Karpas-422 (cell line): ENCODE measurements around the gene PDLIM3. TPM values are rescaled to one million over a fixed set of nuclear protein-coding genes. Genes with fewer than 3 reads are reported as not detected.
"Not testable (repeated sequence)": the region's sequence is repeated elsewhere in the genome, so short reads cannot be mapped to it uniquely, and the experiment has no call there.

ENCODE experiments used
- DNase-seq: peaks from one replicate; pipeline ENCODE4 v3.0.0-alpha.2; 2015
- H2AFZ ChIP-seq: fragments of 200-600 bp; sonication (generic); 2 replicates; pipeline ENCODE4 v1.6.1; 2014; ENCODE audit warnings: antibody characterized with exemption, low read length, mixed read lengths
- H3K27ac ChIP-seq: fragments of 200-600 bp; sonication (generic); 2 replicates; pipeline ENCODE4 v1.5.1; 2014; ENCODE audit warnings: mild to moderate bottlenecking, low read length, moderate library complexity
- H3K27me3 ChIP-seq: fragments of 200-600 bp; sonication (generic); 2 replicates; pipeline ENCODE4 v1.6.1; 2014; ENCODE audit warnings: low read length, mixed read lengths
- H3K36me3 ChIP-seq: fragments of 200-600 bp; sonication (generic); 2 replicates; pipeline ENCODE4 v1.6.1; 2014; ENCODE audit warnings: low read length, mixed read lengths; ENCODE audit not compliant: insufficient read depth
- H3K4me1 ChIP-seq: fragments of 200-600 bp; sonication (generic); 2 replicates; pipeline ENCODE4 v1.6.1; 2014; ENCODE audit warnings: mild to moderate bottlenecking, low read length, mixed read lengths
- H3K4me2 ChIP-seq: fragments of 200-600 bp; sonication (generic); 2 replicates; pipeline ENCODE4 v1.6.1; 2014; ENCODE audit warnings: low read length, low read depth, mild to moderate bottlenecking; ENCODE audit not compliant: poor library complexity, severe bottlenecking
- H3K4me3 ChIP-seq: fragments of 200-600 bp; sonication (generic); 2 replicates; pipeline ENCODE4 v1.5.1; 2014; ENCODE audit warnings: mild to moderate bottlenecking, antibody characterized with exemption, low read length, mixed read lengths
- H3K79me2 ChIP-seq: fragments of 200-600 bp; sonication (generic); 2 replicates; pipeline ENCODE4 v1.6.1; 2014; ENCODE audit warnings: mild to moderate bottlenecking, low read length, mixed read lengths
- H3K9ac ChIP-seq: fragments of 200-600 bp; sonication (generic); 2 replicates; pipeline ENCODE4 v1.6.0; 2014; ENCODE audit warnings: low read length
- H3K9me2 ChIP-seq: fragments of 200-600 bp; sonication (generic), shearing (Covaris generic); replicated peaks from 2 replicates; pipeline ENCODE4 v1.6.0; 2014; ENCODE audit warnings: mild to moderate bottlenecking, low read length, moderate library complexity; ENCODE audit not compliant: insufficient read depth
- H3K9me3 ChIP-seq: fragments of 300-700, 200-600 bp; sonication (generic); 2 replicates; pipeline ENCODE4 v1.6.1; 2014; ENCODE audit warnings: low read length, mixed read lengths
- H4K20me1 ChIP-seq: fragments of 200-600 bp; sonication (generic); 2 replicates; pipeline ENCODE4 v1.6.1; 2014; ENCODE audit warnings: mild to moderate bottlenecking, antibody characterized with exemption, low read length, low read depth; ENCODE audit not compliant: insufficient read depth
- total RNA-seq: library from RNA; depleted of rRNA; stranded (reverse); fragments of >200 nt; shearing (Covaris generic); gene quantifications from 2 replicates; pipeline ENCODE4 v1.2.3, GENCODE V29; 2014; ENCODE audit warnings: low replicate concordance

The PDLIM3 gene
- total RNA-seq, 1 experiment from 2014 or later, result not detected

GRCh38 chr4:185560316-185560715, 25.0 kb upstream of the PDLIM3 start:
- no peaks in the 10 kb centered on the region for H4K20me1 ChIP-seq
- no peak overlapping the region for H3K4me3 ChIP-seq
- no peak overlapping the region for H2AFZ ChIP-seq
- no peaks in the 10 kb centered on the region for H3K36me3 ChIP-seq
- no peaks in the 10 kb centered on the region for H3K9me3 ChIP-seq
- no peaks in the 10 kb centered on the region for H3K27me3 ChIP-seq
- H3K4me1 ChIP-seq, result no peaks in the 10 kb centered on the region
- H3K4me2 ChIP-seq, result no peak overlapping the region
- no peak for DNase-seq
- H3K9me2 ChIP-seq, result no peaks in the 10 kb centered on the region
- H3K27ac ChIP-seq, result no peak overlapping the region
- H3K79me2 ChIP-seq, result no peaks in the 10 kb centered on the region
- no peak overlapping the region for H3K9ac ChIP-seq

DNA sequence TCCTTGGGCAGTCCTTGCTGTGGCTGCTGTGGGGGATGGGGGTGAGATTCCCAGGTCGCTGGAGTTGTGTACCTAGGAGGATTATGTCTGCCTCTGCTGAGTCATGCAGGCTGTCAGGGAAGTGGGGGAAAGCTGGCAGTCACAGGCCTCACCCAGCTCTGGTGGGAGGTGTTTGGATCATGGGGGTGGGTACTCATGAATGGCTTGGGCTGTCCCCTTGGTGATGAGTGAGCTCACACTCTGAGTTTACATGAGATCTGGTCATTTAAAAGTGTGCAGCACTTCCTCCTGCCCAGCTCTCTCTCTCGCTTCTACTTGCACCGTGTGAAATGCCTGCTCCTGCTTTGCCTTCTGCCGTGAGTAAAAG, 24.6 kb upstream of the PDLIM3 start:
- no peak overlapping the region for H3K27ac ChIP-seq
- no peak overlapping the region for H3K4me2 ChIP-seq
- no peaks in the 10 kb centered on the region for H3K4me1 ChIP-seq
- H3K9ac ChIP-seq, result no peak overlapping the region
- no peaks in the 10 kb centered on the region for H3K9me3 ChIP-seq
- no peak for DNase-seq
- H3K27me3 ChIP-seq, result no peaks in the 10 kb centered on the region
- H3K9me2 ChIP-seq, result no peaks in the 10 kb centered on the region
- no peak overlapping the region for H3K4me3 ChIP-seq
- H3K79me2 ChIP-seq, result no peaks in the 10 kb centered on the region
- no peaks in the 10 kb centered on the region for H3K36me3 ChIP-seq
- no peak overlapping the region for H2AFZ ChIP-seq
- no peaks in the 10 kb centered on the region for H4K20me1 ChIP-seq

- H3K9ac ChIP-seq, H3K9me2 ChIP-seq, H3K4me3 ChIP-seq, H2AFZ ChIP-seq, DNase-seq, H3K36me3 ChIP-seq, H3K9me3 ChIP-seq, H3K4me1 ChIP-seq, H3K4me2 ChIP-seq, H4K20me1 ChIP-seq, H3K27me3 ChIP-seq, H3K27ac ChIP-seq, H3K79me2 ChIP-seq: not testable (repeated sequence)
Observed at GRCh38 chr4:185559251-185559914, 24.1 kb upstream of the PDLIM3 start.

- Histone ChIP-seq H3K36me3 (no peaks in the 10 kb centered on the region), H4K20me1 (no peaks in the 10 kb centered on the region), H3K4me1 (no peaks in the 10 kb centered on the region), H3K9me3 (no peaks in the 10 kb centered on the region), H3K79me2 (no peaks in the 10 kb centered on the region), H3K27ac (no peak overlapping the region), H3K4me2 (no peak overlapping the region), H3K9ac (no peak overlapping the region), H3K9me2 (no peaks in the 10 kb centered on the region), H2AFZ (no peak overlapping the region), H3K27me3 (no peaks in the 10 kb centered on the region), H3K4me3 (no peak overlapping the region)
- no peak for DNase-seq
Observed at GRCh38 chr4:185554365-185555126, 19.2 kb upstream of the PDLIM3 start.

DNA sequence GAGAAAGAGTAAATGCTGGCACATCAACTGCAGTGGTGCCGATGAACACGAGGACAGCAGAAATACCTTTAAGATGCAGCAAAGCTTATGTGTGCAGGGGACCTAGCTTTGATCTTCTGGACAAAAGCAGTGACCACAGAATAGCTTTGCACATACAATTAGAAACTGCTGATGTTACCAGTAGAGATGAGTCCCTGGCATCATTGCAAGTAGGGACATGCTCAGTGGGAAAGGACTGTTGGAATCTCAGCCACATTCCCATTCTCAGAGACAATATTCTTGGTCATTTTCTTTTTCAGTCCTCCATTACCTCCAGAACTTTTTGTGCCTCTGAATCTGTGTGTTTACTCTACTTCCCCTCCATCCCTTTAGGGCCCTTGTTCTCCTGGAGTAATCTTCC, 16.9 kb upstream of the PDLIM3 start:
- H3K4me2 ChIP-seq, result no peak overlapping the region
- H3K9me3 ChIP-seq, result no peaks in the 10 kb centered on the region
- DNase-seq, result no peak
- H3K27me3 ChIP-seq, result no peaks in the 10 kb centered on the region
- no peak overlapping the region for H3K4me3 ChIP-seq
- no peaks in the 10 kb centered on the region for H3K79me2 ChIP-seq
- H3K27ac ChIP-seq, result no peak overlapping the region
- H2AFZ ChIP-seq, result no peak overlapping the region
- H3K4me1 ChIP-seq, result no peaks in the 10 kb centered on the region
- no peaks in the 10 kb centered on the region for H3K36me3 ChIP-seq
- H3K9me2 ChIP-seq, result no peaks in the 10 kb centered on the region
- H3K9ac ChIP-seq, result no peak overlapping the region
- H4K20me1 ChIP-seq, result no peaks in the 10 kb centered on the region

DNA sequence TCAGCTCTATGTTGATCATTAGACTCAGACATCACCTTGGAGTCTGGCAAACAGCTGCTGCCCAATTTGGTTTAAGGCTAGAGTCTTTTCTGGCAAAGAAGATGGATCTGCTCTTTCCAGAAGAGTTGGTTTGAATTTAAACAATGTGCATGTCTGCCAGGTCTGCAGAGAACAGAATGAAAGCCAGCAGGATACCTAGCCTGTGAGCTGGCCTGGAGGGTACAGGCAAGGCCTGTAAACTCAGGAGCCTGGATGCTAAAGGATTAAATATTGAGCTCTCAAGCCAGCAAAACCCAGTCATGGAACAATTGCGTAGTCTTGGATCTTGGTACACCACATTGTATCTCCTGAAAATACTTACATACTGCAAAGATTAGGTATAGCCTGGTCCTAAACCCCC, 15.6 kb upstream of the PDLIM3 start:
- H3K27me3 ChIP-seq, result no peaks in the 10 kb centered on the region
- H3K4me1 ChIP-seq, result no peaks in the 10 kb centered on the region
- H3K27ac ChIP-seq, result no peak overlapping the region
- H3K79me2 ChIP-seq, result no peaks in the 10 kb centered on the region
- no peak for DNase-seq
- H3K4me2 ChIP-seq, result no peak overlapping the region
- H4K20me1 ChIP-seq, result no peaks in the 10 kb centered on the region
- no peaks in the 10 kb centered on the region for H3K9me2 ChIP-seq
- H2AFZ ChIP-seq, result no peak overlapping the region
- H3K9ac ChIP-seq, result no peak overlapping the region
- no peaks in the 10 kb centered on the region for H3K9me3 ChIP-seq
- H3K36me3 ChIP-seq, result no peaks in the 10 kb centered on the region
- H3K4me3 ChIP-seq, result no peak overlapping the region

DNA sequence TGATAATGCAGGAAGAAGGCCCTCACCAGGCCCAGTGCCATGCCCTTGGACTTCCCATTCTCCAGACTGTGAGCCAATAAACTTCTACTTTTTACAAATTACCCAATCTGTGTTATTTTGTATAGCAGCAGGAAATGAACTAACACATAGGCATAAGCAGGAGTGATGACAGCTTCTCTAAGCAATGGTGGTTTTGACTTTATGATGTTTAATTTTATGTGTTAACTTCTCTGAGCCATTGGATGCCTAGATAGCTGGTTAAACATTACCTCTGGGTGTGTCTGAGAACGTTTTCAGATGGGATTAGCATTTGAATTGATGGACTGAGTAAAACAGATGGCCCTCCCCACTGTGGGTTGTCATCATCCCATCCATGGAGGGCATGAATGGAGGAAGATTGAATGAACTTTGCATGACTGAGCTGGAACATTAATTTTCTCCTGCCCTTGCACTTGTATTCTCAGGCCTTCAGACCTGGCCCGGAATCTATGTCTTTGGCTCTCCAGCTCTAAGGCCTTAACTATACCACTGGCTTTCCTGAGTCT, 13.9 kb upstream of the PDLIM3 start:
- no peak overlapping the region for H3K4me2 ChIP-seq
- H4K20me1 ChIP-seq, result no peaks in the 10 kb centered on the region
- no peaks in the 10 kb centered on the region for H3K9me2 ChIP-seq
- H3K27ac ChIP-seq, result no peak overlapping the region
- no peaks in the 10 kb centered on the region for H3K9me3 ChIP-seq
- no peak overlapping the region for H3K9ac ChIP-seq
- H3K4me3 ChIP-seq, result no peak overlapping the region
- H3K27me3 ChIP-seq, result no peaks in the 10 kb centered on the region
- DNase-seq, result no peak
- no peaks in the 10 kb centered on the region for H3K79me2 ChIP-seq
- H3K4me1 ChIP-seq, result no peaks in the 10 kb centered on the region
- no peaks in the 10 kb centered on the region for H3K36me3 ChIP-seq
- no peak overlapping the region for H2AFZ ChIP-seq

DNA sequence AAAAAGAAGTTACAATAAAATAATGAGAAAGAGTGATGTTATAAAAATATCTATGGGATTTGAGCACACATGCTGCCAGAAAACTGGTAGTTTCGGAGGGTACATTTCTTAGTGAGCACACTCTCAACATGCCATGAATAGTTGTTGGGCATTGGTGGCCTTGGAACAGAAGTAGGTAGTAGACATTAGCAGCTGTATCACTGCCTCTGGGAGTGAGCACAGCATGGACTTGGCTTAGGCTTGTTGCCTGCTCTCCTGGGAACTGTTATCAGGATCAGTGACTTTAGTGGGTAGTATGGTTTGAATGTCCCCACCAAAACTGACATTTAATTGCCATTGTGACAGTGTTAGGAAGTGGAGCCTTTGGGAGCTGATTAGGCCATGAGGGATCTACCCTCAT, 13.3 kb upstream of the PDLIM3 start:
- Histone ChIP-seq H3K4me3 (no peak overlapping the region), H3K9me3 (no peaks in the 10 kb centered on the region), H3K9me2 (no peaks in the 10 kb centered on the region), H4K20me1 (no peaks in the 10 kb centered on the region), H3K79me2 (no peaks in the 10 kb centered on the region), H3K36me3 (no peaks in the 10 kb centered on the region), H2AFZ (no peak overlapping the region), H3K27ac (no peak overlapping the region), H3K27me3 (no peaks in the 10 kb centered on the region), H3K4me2 (no peak overlapping the region), H3K4me1 (no peaks in the 10 kb centered on the region), H3K9ac (no peak overlapping the region)
- no peak for DNase-seq
